Measurements from ENCODE around the gene CSMD2.

CSMD2 gene

DNA sequence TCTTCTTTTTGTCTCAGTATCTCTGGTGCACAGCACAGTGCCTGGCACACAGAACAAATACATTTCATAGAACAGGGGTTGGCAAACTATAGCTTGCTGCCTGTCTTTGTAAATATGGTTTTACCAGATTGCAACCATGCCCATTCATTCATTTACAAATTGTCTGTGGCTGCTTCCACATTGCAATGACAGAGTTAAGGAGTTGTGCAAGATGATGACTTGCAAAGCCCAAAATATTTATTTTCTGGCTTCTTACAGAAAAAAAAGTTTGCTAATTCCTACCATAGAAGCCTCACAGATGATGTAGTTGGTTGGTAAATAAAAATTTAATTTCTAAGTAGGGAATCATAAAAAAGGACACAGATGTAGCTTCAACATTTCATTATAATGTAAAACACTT, 312.3 kb downstream of the CSMD2 start:
- DNase-seq (ENCODE audit: low read depth) = no peak

GRCh38 chr1:33850481-33850880, 314.5 kb downstream of the CSMD2 start:
- DNase-seq (ENCODE audit: low read depth) = no peak

DNA sequence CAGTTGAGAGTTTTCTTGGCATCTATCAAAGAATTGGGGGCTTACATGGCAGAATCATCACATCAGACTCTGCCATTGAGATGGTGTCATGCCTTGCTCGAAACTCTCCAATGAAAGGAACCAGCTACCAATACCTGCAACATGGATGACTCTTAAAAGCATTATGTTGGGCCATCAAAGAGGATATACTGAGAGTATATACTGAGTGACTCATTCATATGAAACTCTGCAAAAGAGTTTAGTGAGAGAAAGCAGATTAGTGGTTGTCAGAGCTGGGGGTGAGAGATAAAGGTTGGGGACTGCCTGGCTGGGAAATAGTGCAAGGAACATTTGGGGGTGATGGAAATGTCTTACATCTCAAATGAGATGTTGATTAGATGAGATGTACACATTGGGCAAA, 315.8 kb downstream of the CSMD2 start:
- no peak for DNase-seq (ENCODE audit: low read depth)

DNA sequence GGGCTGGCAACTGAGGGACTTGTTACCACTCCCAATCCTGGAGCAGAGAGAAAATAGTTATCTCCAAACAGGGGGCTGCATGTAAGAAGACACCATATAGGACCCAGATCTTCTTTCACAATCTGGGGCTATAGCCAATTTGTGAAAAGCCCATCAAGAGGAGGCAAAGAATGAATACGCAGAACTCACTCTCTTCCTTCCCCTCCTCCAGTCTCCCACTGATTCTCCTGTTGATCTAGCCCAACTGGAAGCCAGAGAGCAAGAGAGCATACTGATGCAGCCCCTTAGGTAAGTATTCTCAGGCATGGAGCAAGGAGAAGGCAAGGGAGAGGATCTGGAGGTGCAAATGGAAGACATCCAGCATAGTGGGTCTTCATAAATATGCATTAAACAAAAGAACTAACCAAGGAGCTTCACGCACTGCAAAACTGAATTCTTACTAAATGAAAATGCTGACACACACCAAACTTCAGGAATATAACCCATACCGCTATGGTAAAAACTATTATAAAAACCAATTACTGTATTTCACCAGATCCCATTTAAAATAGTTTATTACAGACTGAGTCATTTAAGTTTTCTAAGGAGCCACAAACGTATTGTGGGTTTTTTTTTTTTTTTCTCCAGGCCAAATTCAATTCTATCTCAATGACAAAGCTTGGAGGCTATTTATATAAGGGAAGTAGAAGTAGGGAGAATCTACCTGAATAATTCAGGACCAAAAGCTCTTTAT, 316.7 kb downstream of the CSMD2 start:
- no peak for DNase-seq (ENCODE audit: low read depth)

GRCh38 chr1:33846861-33847260, 318.2 kb downstream of the CSMD2 start:
- no peak for DNase-seq (ENCODE audit: low read depth)

- no peak for DNase-seq (ENCODE audit: low read depth)
Observed at GRCh38 chr1:33844166-33844565, 320.9 kb downstream of the CSMD2 start.

DNA sequence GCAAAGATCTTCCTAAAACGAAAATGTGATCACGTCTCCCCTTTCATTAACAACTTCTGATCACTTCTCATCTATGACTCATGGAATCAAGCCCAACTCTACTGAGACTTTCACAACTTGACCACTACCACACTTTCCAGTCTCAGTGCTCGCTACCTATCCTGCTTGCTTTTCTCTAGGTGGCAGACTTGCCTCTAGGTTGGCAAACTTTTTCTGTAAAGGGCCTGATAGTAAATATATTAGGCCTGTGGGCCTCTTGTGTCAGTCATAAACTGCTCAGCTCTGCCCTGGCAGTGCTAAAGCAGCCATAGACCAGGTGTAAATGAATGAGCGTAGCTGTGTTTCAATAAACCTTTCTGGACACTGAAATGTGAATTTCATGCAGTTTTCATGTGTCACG, 322.7 kb downstream of the CSMD2 start:
- DNase-seq (ENCODE audit: low read depth) = no peak

GRCh38 chr1:33841494-33841893, 323.5 kb downstream of the CSMD2 start:
- DNase-seq (ENCODE audit: low read depth) = no peak

DNA sequence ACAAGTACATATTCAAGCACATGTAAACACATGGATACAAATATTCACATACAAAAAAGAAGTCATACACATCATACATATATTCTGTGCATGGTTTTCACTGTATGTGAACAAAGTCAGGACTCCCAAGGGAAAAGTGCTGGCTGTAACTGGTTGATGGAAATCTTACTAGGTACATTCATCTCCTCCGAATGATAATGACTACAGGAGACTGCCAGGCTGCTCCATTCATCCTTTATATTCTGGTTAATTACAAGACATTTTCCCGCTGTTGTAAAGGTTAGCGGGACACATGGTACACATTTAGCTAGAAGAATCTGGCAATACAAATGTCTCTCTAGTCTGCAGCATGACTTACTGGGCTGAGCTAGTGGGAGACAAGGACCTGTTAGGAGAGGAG, 327.4 kb downstream of the CSMD2 start:
- no peak for DNase-seq (ENCODE audit: low read depth)

- DNase-seq (ENCODE audit: low read depth) = no peak
Observed at GRCh38 chr1:33836911-33837310, 328.1 kb downstream of the CSMD2 start.

GRCh38 chr1:33828654-33829053, 336.4 kb downstream of the CSMD2 start:
- DNase-seq (ENCODE audit: low read depth) = no peak

DNA sequence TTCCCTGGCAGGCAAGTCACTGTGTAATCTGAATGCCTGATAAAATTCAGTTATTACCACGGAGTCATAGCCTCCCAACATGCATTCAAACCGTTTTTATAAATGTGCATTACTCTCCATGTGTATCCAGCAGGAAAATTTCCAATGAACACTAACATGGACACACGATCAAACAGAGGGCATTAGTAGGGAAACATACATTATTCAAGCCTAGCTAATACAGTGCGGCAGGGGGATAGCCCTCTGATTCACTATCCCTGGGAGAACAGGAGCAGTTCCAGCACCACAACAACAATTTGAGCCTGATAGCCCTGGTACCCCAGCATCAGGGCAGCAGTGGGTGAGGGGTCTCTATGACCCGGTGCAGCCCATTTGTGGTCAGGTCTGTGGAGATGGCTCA, 337.0 kb downstream of the CSMD2 start:
- no peak for DNase-seq (ENCODE audit: low read depth)

- no peak for DNase-seq (ENCODE audit: low read depth)
Observed at GRCh38 chr1:33826711-33827110, 338.3 kb downstream of the CSMD2 start.

- no peak for DNase-seq (ENCODE audit: low read depth)
Observed at GRCh38 chr1:33826311-33826710, 338.7 kb downstream of the CSMD2 start.

DNA sequence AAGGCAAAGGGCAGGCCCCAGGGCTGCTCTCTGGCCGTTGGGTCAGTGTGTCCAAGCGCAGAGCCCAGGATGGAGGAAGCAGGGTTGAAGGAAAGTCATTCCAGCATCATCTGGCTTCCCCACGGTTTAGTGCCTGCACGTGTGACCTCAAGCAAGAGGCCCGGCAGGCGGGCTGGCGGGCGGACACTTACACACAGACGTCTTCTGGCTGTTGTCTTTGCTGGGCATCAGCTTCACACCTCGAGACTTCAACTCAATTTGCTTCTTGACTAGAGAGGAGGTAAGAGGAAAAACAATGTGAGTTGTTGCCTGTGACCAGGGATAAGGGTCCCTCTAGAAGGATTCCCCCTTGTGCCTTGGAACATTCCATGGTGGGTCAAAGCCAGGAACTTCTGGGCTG, 339.5 kb downstream of the CSMD2 start:
- DNase-seq (ENCODE audit: low read depth) = no peak

DNA sequence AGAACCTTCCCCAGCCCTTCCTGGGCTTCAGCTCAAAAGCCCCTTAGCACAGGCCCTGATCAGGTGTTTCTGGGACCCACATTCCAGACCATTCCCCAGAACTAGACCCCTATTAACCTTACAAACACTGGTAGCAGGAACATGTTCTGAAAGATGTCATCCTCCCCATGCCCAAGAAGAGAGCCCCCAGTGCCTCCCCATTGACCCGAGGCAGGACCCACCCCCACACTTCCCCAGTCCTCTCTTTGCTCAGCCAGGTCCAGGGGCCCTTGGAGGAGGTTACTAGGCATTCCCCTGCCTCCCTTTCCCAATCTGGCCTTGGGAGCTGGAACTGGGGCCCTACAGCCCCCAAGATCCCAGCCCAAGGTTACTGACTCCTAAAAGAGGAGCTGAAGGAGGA, 340.1 kb downstream of the CSMD2 start:
- no peak for DNase-seq (ENCODE audit: low read depth)

GRCh38 chr1:33824321-33824720, 340.7 kb downstream of the CSMD2 start:
- no peak for DNase-seq (ENCODE audit: low read depth)

GRCh38 chr1:33823830-33824229, 341.2 kb downstream of the CSMD2 start:
- DNase-seq (ENCODE audit: low read depth) = no peak

GRCh38 chr1:33823401-33823800, 341.6 kb downstream of the CSMD2 start:
- DNase-seq (ENCODE audit: low read depth) = no peak

- DNase-seq (ENCODE audit: low read depth) = no peak
Observed at GRCh38 chr1:33822396-33822795, 342.6 kb downstream of the CSMD2 start.

DNA sequence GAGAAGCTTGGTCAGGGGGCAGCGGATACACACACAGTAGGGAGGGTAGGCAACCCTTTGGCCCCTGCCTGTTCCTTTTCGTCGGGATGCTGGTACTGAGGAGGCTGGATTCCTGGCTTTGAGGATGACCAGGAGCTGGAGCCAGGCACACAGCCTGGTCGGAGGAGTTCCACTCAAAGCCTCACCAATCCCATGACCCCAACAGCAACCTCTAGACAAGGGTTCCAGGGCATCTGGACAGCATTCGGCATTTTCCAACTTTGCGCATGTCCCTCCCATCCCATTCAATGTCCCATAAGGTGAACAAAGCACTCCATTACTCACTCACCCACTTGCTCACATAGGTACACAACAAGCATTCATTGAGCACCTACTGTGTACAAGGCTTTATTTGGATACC, 343.7 kb downstream of the CSMD2 start:
- no peak for DNase-seq (ENCODE audit: low read depth)

GRCh38 chr1:33820804-33821203, 344.2 kb downstream of the CSMD2 start:
- no peak for DNase-seq (ENCODE audit: low read depth)

GRCh38 chr1:33819913-33820311, 345.1 kb downstream of the CSMD2 start:
- DNase-seq (ENCODE audit: low read depth) = no peak

- no peak for DNase-seq (ENCODE audit: low read depth)
Observed at GRCh38 chr1:33819290-33819912, 345.6 kb downstream of the CSMD2 start.
